22Rv1 (cell line): ENCODE results near the gene WIPF1.

ENCODE experiments used
- H3K27ac ChIP-seq: fragments of 450-650 bp; 2 replicates; pipeline ENCODE4 v1.5.1; 2017
- CTCF ChIP-seq: fragments of 450-650 bp; IDR thresholded peaks from 2 replicates; pipeline ENCODE4 v1.5.1; 2017; ENCODE audit warnings: mild to moderate bottlenecking
- ZFX ChIP-seq: fragments of 450-650 bp; IDR thresholded peaks from 2 replicates; pipeline ENCODE4 v1.6.1; 2017; ENCODE audit warnings: antibody characterized with exemption, borderline replicate concordance

The WIPF1 gene

GRCh38 chr2:174585146-174585545 lies 12.5 kb downstream of the WIPF1 start:
- TF ChIP-seq ZFX, result no peak
- no peak for TF ChIP-seq CTCF
- no peak overlapping the region for H3K27ac ChIP-seq

GRCh38 chr2:174581491-174581890 lies 16.1 kb downstream of the WIPF1 start:
- no peak for TF ChIP-seq CTCF
- TF ChIP-seq ZFX, result no peak
- no peak overlapping the region for H3K27ac ChIP-seq

- no peak overlapping the region for H3K27ac ChIP-seq
- TF ChIP-seq ZFX, result no peak
- TF ChIP-seq CTCF, result no peak
Measured at GRCh38 chr2:174580951-174581350, 16.7 kb downstream of the WIPF1 start.

GRCh38 chr2:174577967-174578589 lies 19.5 kb downstream of the WIPF1 start:
- no peak for TF ChIP-seq CTCF
- TF ChIP-seq ZFX, result no peak
- no peak overlapping the region for H3K27ac ChIP-seq

- TF ChIP-seq CTCF, result no peak
- TF ChIP-seq ZFX, result no peak
- no peak overlapping the region for H3K27ac ChIP-seq
Measured at GRCh38 chr2:174575124-174575776, 22.4 kb downstream of the WIPF1 start.

- TF ChIP-seq ZFX (no peak), CTCF (no peak)
- no peak overlapping the region for H3K27ac ChIP-seq
Measured at GRCh38 chr2:174574657-174575056, 22.9 kb downstream of the WIPF1 start.

- H3K27ac ChIP-seq, result no peak overlapping the region
- TF ChIP-seq ZFX, result no peak
Measured at GRCh38 chr2:174573621-174574081, 24.0 kb downstream of the WIPF1 start.
